Measurements from ENCODE around the gene ANXA10. TPM values are rescaled to one million over a fixed set of nuclear protein-coding genes. Genes with fewer than 3 reads are reported as not detected.

Gene ANXA10
- total RNA-seq, 1 experiment from 2014 or later: not detected

GRCh38 chr4:168151327-168151726 lies 59.0 kb downstream of the ANXA10 start:
- no peak for DNase-seq (ENCODE audit: low spot score)
- in situ Hi-C loops (cut with HindIII; ENCODE audit: low sequenced_read_pairs): no loop called here

GRCh38 chr4:168152837-168153500 lies 60.6 kb downstream of the ANXA10 start:
- in situ Hi-C loops (cut with HindIII; ENCODE audit: low sequenced_read_pairs): no loop called here

GRCh38 chr4:168153596-168154440 lies 61.5 kb downstream of the ANXA10 start:
- in situ Hi-C loops (cut with HindIII; ENCODE audit: low sequenced_read_pairs): no loop called here
- DNase-seq (ENCODE audit: low spot score): peak; percentile 44

More at GRCh38 chr4:168152837-168153500, 60.6 kb downstream of the ANXA10 start:
- DNase-seq (ENCODE audit: low spot score): no peak

- no peak for DNase-seq (ENCODE audit: low spot score)
- in situ Hi-C loops (cut with HindIII; ENCODE audit: low sequenced_read_pairs): no loop called here
Observed at GRCh38 chr4:168154546-168155277, 62.4 kb downstream of the ANXA10 start.

GRCh38 chr4:168162604-168163003 lies 70.3 kb downstream of the ANXA10 start:
- in situ Hi-C loops (cut with HindIII; ENCODE audit: low sequenced_read_pairs): no loop called here

GRCh38 chr4:168163106-168163505 lies 70.8 kb downstream of the ANXA10 start:
- peak; percentile 64 for DNase-seq (ENCODE audit: low spot score)
- in situ Hi-C loops (cut with HindIII; ENCODE audit: low sequenced_read_pairs): no loop called here

More at GRCh38 chr4:168162604-168163003, 70.3 kb downstream of the ANXA10 start:
- DNase-seq (ENCODE audit: low spot score): no peak

GRCh38 chr4:168164045-168164444 lies 71.7 kb downstream of the ANXA10 start:
- in situ Hi-C loops (cut with HindIII; ENCODE audit: low sequenced_read_pairs): no loop called here
- DNase-seq (ENCODE audit: low spot score): no peak

GRCh38 chr4:168164915-168165548 lies 72.7 kb downstream of the ANXA10 start:
- in situ Hi-C loops (cut with HindIII; ENCODE audit: low sequenced_read_pairs): no loop called here

GRCh38 chr4:168167714-168168284 lies 75.5 kb downstream of the ANXA10 start:
- no peak for DNase-seq (ENCODE audit: low spot score)
- in situ Hi-C loops (cut with HindIII; ENCODE audit: low sequenced_read_pairs): no loop called here

More at GRCh38 chr4:168164915-168165548, 72.7 kb downstream of the ANXA10 start:
- DNase-seq (ENCODE audit: low spot score): no peak

GRCh38 chr4:168174308-168174707 lies 82.0 kb downstream of the ANXA10 start:
- in situ Hi-C loops (cut with HindIII; ENCODE audit: low sequenced_read_pairs): no loop called here
- DNase-seq (ENCODE audit: low spot score): no peak

GRCh38 chr4:168177546-168178149 lies 85.3 kb downstream of the ANXA10 start:
- in situ Hi-C loops (cut with HindIII; ENCODE audit: low sequenced_read_pairs): no loop called here

GRCh38 chr4:168183717-168184571 lies 91.6 kb downstream of the ANXA10 start:
- peak; percentile 26 for DNase-seq (ENCODE audit: low spot score)
- in situ Hi-C loops (cut with HindIII; ENCODE audit: low sequenced_read_pairs): no loop called here

More at GRCh38 chr4:168177546-168178149, 85.3 kb downstream of the ANXA10 start:
- no peak for DNase-seq (ENCODE audit: low spot score)

GRCh38 chr4:168188754-168189153 lies 96.4 kb downstream of the ANXA10 start:
- in situ Hi-C loops (cut with HindIII; ENCODE audit: low sequenced_read_pairs): no loop called here
- no peak for DNase-seq (ENCODE audit: low spot score)

GRCh38 chr4:168197926-168198325 lies 105.6 kb downstream of the ANXA10 start:
- in situ Hi-C loops (cut with HindIII; ENCODE audit: low sequenced_read_pairs): no loop called here
- no peak for DNase-seq (ENCODE audit: low spot score)

- in situ Hi-C loops (cut with HindIII; ENCODE audit: low sequenced_read_pairs): no loop called here
- no peak for DNase-seq (ENCODE audit: low spot score)
Observed at GRCh38 chr4:168199260-168199957, 107.1 kb downstream of the ANXA10 start.

- DNase-seq (ENCODE audit: low spot score): no peak
- in situ Hi-C loops (cut with HindIII; ENCODE audit: low sequenced_read_pairs): no loop called here
Observed at GRCh38 chr4:168200685-168201084, 108.3 kb downstream of the ANXA10 start.

Measured in G401 (cell line).